ENCODE data around the gene ANGPTL7.

The ANGPTL7 gene

GRCh38 chr1:11233208-11233607, 44.1 kb downstream of the ANGPTL7 start:
- in situ Hi-C loops (cut with MboI; ENCODE audit: low sequenced_read_pairs, unreplicated experiment) = no loop called here
- no peak for TF ChIP-seq CTCF (IDR thresholded peaks at IDR 0.05; ENCODE audit: borderline replicate concordance, control extremely low read depth, extremely low read depth, insufficient read depth, missing control alignments)

DNA sequence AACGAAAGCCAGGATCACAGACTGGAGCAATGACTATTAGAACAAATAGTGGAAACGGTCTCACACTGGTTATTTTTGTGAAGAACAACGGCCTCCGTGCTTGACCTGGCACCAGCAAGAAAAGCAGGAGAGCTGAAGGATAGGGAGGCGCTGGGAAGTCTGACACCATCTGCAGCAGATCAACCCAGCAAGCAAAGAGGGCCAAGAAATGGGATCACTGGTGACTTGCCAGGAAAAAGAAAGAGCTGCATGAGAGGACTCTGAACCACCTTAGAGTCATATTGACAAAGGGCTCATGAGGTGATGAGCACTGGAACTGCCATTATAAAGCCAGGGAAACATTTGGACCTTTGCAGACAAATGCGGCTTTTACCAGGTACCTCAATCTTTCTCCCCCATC, 48.2 kb downstream of the ANGPTL7 start:
- in situ Hi-C loops (cut with MboI; ENCODE audit: low sequenced_read_pairs, unreplicated experiment) = no loop called here
- no peak for TF ChIP-seq CTCF (IDR thresholded peaks at IDR 0.05; ENCODE audit: borderline replicate concordance, control extremely low read depth, extremely low read depth, insufficient read depth, missing control alignments)
- no peak for DNase-seq (ENCODE audit: low spot score)

More at GRCh38 chr1:11233208-11233607, 44.1 kb downstream of the ANGPTL7 start:
- DNase-seq (ENCODE audit: low spot score) = no peak

DNA sequence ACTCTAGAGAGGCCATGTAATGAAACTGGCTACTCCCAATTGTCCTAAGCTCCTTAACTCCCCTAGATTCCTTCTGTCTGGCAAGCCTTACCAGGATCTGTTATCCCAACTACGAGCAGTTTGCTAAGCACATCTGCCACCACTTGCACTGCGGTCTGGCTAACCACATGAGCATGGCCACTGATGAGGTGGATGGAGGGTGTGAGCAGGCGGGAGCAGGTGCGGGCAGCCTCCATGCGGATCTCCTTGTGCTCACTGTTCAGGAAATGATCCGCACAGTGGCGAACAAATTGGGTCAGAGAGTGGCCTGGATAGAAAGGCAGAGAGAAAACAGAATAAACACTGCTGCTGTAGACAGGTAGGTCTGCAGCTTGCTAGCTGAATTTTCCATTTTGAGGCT, 49.2 kb downstream of the ANGPTL7 start:
- no peak for TF ChIP-seq CTCF (IDR thresholded peaks at IDR 0.05; ENCODE audit: borderline replicate concordance, control extremely low read depth, extremely low read depth, insufficient read depth, missing control alignments)
- in situ Hi-C loops (cut with MboI; ENCODE audit: low sequenced_read_pairs, unreplicated experiment) = no loop called here

GRCh38 chr1:11245248-11245647, 56.1 kb downstream of the ANGPTL7 start:
- DNase-seq (ENCODE audit: low spot score) = no peak
- in situ Hi-C loops (cut with MboI; ENCODE audit: low sequenced_read_pairs, unreplicated experiment) = no loop called here
- no peak for TF ChIP-seq CTCF (IDR thresholded peaks at IDR 0.05; ENCODE audit: borderline replicate concordance, control extremely low read depth, extremely low read depth, insufficient read depth, missing control alignments)

More for the DNA sequence above, 49.2 kb downstream of the ANGPTL7 start:
- DNase-seq (ENCODE audit: low spot score) = no peak
